Nephron progenitor cell (in vitro differentiated cells): Measurements from ENCODE around the gene LAMC3.

Experiments
- DNase-seq: peaks from one replicate; pipeline ENCODE4 v3.0.0; 2021
- H3K27ac Mint-ChIP-seq: 2 replicates; pipeline ENCODE4 v1.8.0; 2021; ENCODE audit warnings: mild to moderate bottlenecking, moderate library complexity, mixed read lengths
- H3K27me3 Mint-ChIP-seq: 2 replicates; pipeline ENCODE4 v1.8.0; 2021; ENCODE audit warnings: mild to moderate bottlenecking, low read depth, mixed read lengths; ENCODE audit not compliant: poor library complexity
- H3K36me3 Mint-ChIP-seq: 2 replicates; pipeline ENCODE4 v1.8.0; 2021; ENCODE audit warnings: low read depth, mixed read lengths
- H3K4me1 Mint-ChIP-seq: 2 replicates; pipeline ENCODE4 v1.8.0; 2021; ENCODE audit warnings: mixed read lengths
- H3K4me3 Mint-ChIP-seq: 2 replicates; pipeline ENCODE4 v1.8.0; 2021; ENCODE audit warnings: mild to moderate bottlenecking, moderate library complexity, mixed read lengths
- H3K9me3 Mint-ChIP-seq: 2 replicates; pipeline ENCODE4 v1.8.0; 2021; ENCODE audit warnings: mild to moderate bottlenecking, moderate library complexity, mixed read lengths
- CTCF ChIP-seq: fragments of 200-600 bp; sonication (generic); IDR thresholded peaks from 2 replicates; pipeline ENCODE4 v1.5.0; 2021; ENCODE audit warnings: antibody characterized with exemption

The LAMC3 gene

DNA sequence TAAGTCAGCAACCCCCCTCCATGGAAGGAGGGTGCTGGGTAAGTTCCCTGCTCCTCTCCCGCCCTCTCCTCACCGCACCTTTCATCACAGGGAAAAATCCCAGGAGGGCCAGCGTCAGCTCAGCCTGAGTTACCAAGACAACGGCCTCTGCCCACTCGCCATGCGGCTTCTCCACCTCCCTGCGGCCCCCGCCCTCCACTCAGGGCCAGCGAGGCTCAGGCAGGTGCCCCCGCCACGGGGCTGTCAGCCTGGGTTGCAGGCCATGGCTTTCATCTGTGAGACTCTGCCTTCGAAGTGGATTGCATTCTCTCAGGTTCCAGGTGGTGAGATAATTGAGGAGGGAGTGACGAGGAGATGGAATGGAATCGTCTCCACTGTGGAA is 27.2 kb upstream of the LAMC3 start:
- no peaks in the 10 kb centered on the region for H3K36me3 Mint-ChIP-seq
- TF ChIP-seq CTCF: no peak
- no peak overlapping the region for H3K27ac Mint-ChIP-seq
- peaks cover 9% of the 10 kb centered on the region for H3K27me3 Mint-ChIP-seq
- no peak for DNase-seq
- H3K4me1 Mint-ChIP-seq: peaks cover 74% of the 10 kb centered on the region
- no peaks in the 10 kb centered on the region for H3K9me3 Mint-ChIP-seq
- H3K4me3 Mint-ChIP-seq: no peak overlapping the region

DNA sequence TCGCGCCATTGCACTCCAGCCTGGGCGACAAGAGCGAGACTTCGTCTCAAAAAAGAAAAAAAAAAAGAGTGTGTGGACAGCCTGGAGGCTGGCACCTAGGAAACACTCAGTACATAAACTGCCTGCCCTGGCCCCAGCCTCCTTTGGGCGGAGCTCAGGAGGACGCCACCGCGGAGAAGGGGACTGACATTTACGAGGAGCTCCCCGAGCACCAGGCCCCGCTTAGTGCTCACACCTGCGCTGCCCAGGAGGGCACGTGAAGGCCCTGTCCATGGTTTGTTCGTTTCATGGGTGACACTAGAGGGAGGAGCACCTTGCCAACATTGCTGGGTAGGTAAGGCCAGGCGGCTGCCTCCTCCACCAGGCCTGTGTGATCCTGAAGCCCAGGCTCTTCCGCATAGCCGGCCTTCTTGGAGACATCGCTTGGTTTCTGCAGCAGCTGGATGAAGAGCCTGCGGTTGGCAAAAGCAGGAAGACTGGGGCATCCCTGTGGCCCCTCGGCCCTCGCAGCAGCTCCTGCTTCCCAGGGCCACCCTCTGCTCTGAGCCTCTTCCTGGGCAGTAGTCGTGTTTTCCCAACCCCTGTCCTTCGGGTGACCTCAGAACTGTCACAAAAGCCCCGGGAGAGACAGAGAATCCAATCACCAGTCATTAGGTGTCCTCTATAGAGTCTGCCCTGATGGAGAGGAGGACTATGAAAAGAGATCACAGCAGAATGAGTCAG is 26.2 kb upstream of the LAMC3 start:
- H3K4me1 Mint-ChIP-seq: peaks cover 78% of the 10 kb centered on the region
- no peaks in the 10 kb centered on the region for H3K36me3 Mint-ChIP-seq
- H3K9me3 Mint-ChIP-seq: no peaks in the 10 kb centered on the region
- no peak for DNase-seq
- no peak overlapping the region for H3K27ac Mint-ChIP-seq
- no peak overlapping the region for H3K4me3 Mint-ChIP-seq
- no peak for TF ChIP-seq CTCF
- H3K27me3 Mint-ChIP-seq: peaks cover 17% of the 10 kb centered on the region

DNA sequence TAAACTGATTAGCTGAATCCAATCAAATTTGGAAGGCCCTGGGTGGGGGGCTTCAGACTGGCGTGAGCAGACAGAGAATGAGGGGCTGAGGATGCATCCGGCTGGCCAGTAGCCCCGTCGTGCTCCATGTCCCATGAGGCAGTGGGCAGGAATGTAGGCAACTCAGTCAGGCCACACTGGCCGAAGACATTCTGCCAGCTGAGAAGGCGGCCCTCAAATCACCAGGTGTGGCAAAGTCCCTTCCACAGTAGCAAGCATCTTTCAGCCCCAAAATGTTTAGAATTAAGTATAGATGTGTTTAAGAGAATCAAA is 25.7 kb upstream of the LAMC3 start:
- Mint-ChIP-seq H3K4me3 (no peak overlapping the region), H3K27ac (no peak overlapping the region), H3K4me1 (peaks cover 83% of the 10 kb centered on the region), H3K9me3 (no peaks in the 10 kb centered on the region), H3K36me3 (no peaks in the 10 kb centered on the region), H3K27me3 (peaks cover 20% of the 10 kb centered on the region)
- no peak for TF ChIP-seq CTCF
- no peak for DNase-seq

DNA sequence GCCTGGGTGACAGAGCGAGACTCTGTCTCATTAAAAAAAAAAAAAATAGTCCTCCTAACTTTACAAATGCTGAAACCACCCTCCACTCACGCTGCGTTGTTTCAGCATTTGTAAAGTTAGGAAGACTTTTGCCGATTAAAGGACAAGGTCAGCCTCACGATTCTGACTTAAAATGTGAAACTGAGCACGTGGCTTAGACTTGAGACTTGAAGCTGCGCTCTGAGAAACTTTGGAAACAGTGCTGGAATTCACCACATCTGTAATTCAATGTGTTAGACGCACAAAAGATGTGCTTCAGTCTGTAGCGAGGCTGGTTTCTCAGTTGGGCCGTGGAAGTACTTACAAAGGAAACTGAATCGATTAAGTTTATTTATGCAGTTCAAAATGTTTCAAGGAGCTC is 25.0 kb upstream of the LAMC3 start:
- Mint-ChIP-seq H3K27ac (no peak overlapping the region), H3K4me1 (peaks cover 89% of the 10 kb centered on the region), H3K27me3 (peaks cover 22% of the 10 kb centered on the region), H3K36me3 (no peaks in the 10 kb centered on the region), H3K4me3 (no peak overlapping the region), H3K9me3 (no peaks in the 10 kb centered on the region)
- TF ChIP-seq CTCF: no peak
- no peak for DNase-seq

DNA sequence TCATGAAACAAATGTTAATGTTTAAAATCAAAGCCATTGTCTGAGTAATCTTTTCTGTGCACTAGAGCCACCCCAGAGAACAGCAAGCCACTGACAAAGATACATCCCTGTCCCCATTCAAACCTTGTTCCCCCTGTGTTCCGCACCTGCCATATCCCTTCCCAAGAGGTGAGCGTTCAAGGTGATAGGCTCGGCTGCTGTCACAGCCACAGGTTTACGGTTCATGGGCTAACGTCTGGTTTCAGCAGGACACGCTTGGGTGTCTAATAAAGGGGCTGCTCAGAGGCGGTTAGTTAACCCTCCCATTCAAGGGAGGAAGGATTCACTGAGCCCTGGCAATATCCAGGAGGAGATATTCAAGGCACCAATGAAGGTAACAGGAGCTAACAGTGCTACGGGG is 24.5 kb upstream of the LAMC3 start:
- peak overlapping the region; percentile 41 for H3K27ac Mint-ChIP-seq
- no peak for DNase-seq
- H3K4me3 Mint-ChIP-seq: no peak overlapping the region

More for the DNA sequence above, 24.5 kb upstream of the LAMC3 start:
- Mint-ChIP-seq H3K4me1 (peaks cover 87% of the 10 kb centered on the region), H3K36me3 (no peaks in the 10 kb centered on the region), H3K9me3 (no peaks in the 10 kb centered on the region), H3K27me3 (peaks cover 22% of the 10 kb centered on the region)
- TF ChIP-seq CTCF: no peak
